ENCODE data around the gene PRKAG2. TPM values are rescaled to one million over a fixed set of nuclear protein-coding genes. Genes with fewer than 3 reads are reported as not detected.

The PRKAG2 gene
- total RNA-seq, 4 donors from 2014 or later: 38.8 to 94.4 (median 73.2) TPM

DNA sequence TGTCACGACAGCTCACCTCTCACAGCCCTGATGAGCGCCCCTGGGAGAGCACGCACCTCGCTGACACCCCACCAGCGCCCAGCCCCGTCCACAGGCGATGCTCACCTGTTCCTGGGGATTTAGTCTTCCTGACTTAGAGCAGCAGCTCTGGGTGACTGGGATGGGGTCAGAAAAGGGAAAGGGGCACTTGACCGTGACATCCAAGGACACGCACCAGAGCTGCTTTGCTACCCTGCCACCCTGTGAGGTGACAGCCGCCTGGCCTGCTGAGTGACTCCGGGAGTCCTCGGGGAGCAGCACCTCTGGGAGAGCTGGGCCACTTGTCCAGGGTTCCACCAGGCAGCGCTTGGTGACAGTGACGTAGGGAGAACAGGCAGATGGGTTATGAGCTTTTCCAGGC lies 148.2 kb downstream of the PRKAG2 start:
- H3K27me3 ChIP-seq: no peaks in the 10 kb centered on the region
- peaks cover 0 to 19% (median 5%) of the 10 kb centered on the region in 4 donors for H3K4me1 ChIP-seq
- peak overlapping the region in 1 of 4 donors; percentile 35 for H3K27ac ChIP-seq
- no peaks in the 10 kb centered on the region for H3K36me3 ChIP-seq
- peak in 1 of 3 donors; percentile 40 for DNase-seq
- no peak overlapping the region for H3K4me3 ChIP-seq
- TF ChIP-seq POLR2A (IDR thresholded peaks at IDR 0.05): no peak
- TF ChIP-seq, protein P1, sequence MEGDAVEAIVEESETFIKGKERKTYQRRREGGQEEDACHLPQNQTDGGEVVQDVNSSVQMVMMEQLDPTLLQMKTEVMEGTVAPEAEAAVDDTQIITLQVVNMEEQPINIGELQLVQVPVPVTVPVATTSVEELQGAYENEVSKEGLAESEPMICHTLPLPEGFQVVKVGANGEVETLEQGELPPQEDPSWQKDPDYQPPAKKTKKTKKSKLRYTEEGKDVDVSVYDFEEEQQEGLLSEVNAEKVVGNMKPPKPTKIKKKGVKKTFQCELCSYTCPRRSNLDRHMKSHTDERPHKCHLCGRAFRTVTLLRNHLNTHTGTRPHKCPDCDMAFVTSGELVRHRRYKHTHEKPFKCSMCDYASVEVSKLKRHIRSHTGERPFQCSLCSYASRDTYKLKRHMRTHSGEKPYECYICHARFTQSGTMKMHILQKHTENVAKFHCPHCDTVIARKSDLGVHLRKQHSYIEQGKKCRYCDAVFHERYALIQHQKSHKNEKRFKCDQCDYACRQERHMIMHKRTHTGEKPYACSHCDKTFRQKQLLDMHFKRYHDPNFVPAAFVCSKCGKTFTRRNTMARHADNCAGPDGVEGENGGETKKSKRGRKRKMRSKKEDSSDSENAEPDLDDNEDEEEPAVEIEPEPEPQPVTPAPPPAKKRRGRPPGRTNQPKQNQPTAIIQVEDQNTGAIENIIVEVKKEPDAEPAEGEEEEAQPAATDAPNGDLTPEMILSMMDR (IDR thresholded peaks at IDR 0.05): no peak
- H3K9me3 ChIP-seq: no peaks in the 10 kb centered on the region

GRCh38 chr7:151728286-151728660 lies 148.6 kb downstream of the PRKAG2 start:
- peak in 1 of 3 donors; percentile 27 for DNase-seq
- Histone ChIP-seq H3K27ac (peak overlapping the region in 2 of 4 donors; percentile 35 to 67), H3K36me3 (no peaks in the 10 kb centered on the region), H3K9me3 (no peaks in the 10 kb centered on the region), H3K4me3 (no peak overlapping the region), H3K4me1 (peaks cover 0 to 19% (median 5%) of the 10 kb centered on the region in 4 donors), H3K27me3 (no peaks in the 10 kb centered on the region)
- TF ChIP-seq POLR2A (IDR thresholded peaks at IDR 0.05): no peak
- TF ChIP-seq, protein P1 (IDR thresholded peaks at IDR 0.05): no peak

DNA sequence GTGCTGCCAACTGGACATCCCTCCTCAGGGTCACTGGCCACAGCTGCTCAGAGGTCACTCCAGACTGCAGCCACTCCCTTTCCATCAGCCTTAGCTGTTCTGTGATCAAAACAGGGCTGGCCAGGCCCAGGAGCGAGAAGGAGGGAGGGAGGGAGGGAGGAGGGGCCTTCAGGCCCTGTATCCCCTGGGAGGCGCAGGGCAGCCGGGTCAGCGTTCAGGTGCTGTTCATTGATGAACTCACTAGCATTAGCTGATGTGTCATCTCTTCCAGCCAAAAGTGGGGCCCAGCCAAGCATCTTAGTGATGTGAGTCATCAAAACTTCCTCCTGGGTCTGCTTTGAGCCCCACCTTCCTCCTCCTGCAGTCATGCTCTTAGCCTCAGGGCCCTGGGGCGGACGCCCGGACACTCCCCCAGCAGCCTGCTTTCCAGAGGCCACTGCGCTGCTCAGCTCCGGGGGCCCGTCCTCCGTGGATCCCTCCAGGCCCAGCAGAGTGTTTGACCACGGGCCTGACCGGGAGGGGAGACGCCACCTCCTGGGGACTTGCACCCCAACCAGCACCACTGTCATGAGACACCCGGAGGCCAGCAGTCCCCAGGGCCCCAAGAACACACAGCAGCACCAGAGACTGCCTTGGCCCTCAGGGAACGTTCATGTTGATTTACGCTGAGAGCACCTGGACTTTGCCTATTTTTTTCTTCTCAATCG lies 149.2 kb downstream of the PRKAG2 start:
- TF ChIP-seq POLR2A (IDR thresholded peaks at IDR 0.05): no peak
- TF ChIP-seq, protein P1 (IDR thresholded peaks at IDR 0.05): peak in 1 of 6 experiments; percentile 11
- Histone ChIP-seq H3K36me3 (no peaks in the 10 kb centered on the region), H3K27ac (peak overlapping the region in 3 of 4 donors; percentile 35 to 67 (median 55))

DNA sequence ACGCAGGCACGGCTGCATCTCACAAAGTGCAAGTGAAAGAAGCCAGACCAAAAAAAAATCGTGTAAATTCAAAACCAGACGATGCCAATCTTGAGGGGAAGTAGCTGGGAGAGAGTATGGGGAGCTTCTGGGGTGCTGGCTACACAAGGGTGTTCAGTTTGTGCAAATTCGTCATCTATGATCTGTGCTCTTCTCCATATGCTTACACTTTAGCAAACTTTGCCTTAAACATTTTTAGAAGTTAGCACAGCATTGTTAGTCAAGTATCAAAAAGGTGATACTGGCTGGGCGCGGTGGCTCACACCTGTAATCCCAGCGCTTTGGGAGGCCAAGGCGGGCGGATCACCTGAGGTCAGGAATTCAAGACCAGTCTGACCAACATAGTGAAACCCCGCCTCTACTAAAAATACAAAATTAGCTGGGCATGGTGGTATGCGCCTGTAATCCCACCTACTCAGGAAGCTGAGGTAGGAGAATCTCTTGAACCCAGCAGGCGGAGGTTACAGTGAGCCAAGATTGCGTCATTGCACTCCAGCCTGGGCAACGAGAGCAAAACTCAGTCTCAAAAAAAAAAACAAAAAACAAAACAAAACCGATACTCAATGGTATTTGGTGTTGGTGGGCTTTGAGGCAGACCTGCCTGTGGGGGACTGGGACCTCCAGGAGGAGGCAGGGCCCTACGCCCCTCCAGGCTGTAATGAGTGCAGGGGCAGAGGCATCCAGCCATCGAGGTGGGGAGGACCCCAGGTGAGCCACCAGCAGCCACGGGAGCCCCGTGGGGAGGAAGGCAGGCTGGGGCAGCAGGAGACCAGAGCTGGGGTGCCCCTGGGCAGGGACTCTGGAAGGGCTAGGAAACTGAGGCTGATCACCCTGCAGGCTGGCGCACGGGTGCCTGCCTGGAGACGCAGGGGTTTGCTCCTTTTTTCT lies 150.0 kb downstream of the PRKAG2 start:
- H3K27ac ChIP-seq: peak overlapping the region in 3 of 4 donors; percentile 35 to 67 (median 55)
- no peaks in the 10 kb centered on the region for H3K27me3 ChIP-seq
- TF ChIP-seq, protein P1 (IDR thresholded peaks at IDR 0.05): no peak
- TF ChIP-seq POLR2A (IDR thresholded peaks at IDR 0.05): no peak

More for the DNA sequence above, 149.2 kb downstream of the PRKAG2 start:
- peak in 2 of 3 donors; percentile 65 to 87 for DNase-seq
- H3K27me3 ChIP-seq: no peaks in the 10 kb centered on the region
- H3K4me1 ChIP-seq: peaks cover 0 to 19% (median 5%) of the 10 kb centered on the region in 4 donors
- no peak overlapping the region for H3K4me3 ChIP-seq
- no peaks in the 10 kb centered on the region for H3K9me3 ChIP-seq

GRCh38 chr7:151725844-151726651 lies 150.9 kb downstream of the PRKAG2 start:
- no peak overlapping the region for H3K4me3 ChIP-seq
- H3K36me3 ChIP-seq: no peaks in the 10 kb centered on the region
- DNase-seq: no peak
- no peaks in the 10 kb centered on the region for H3K9me3 ChIP-seq
- H3K27ac ChIP-seq: no peak overlapping the region
- TF ChIP-seq, protein P1 (IDR thresholded peaks at IDR 0.05): no peak
- TF ChIP-seq POLR2A (IDR thresholded peaks at IDR 0.05): no peak
- H3K27me3 ChIP-seq: no peaks in the 10 kb centered on the region
- peaks cover 0 to 14% (median 5%) of the 10 kb centered on the region in 4 donors for H3K4me1 ChIP-seq

More for the DNA sequence above, 150.0 kb downstream of the PRKAG2 start:
- peaks cover 0 to 19% (median 5%) of the 10 kb centered on the region in 4 donors for H3K4me1 ChIP-seq
- DNase-seq: no peak
- no peaks in the 10 kb centered on the region for H3K36me3 ChIP-seq
- no peaks in the 10 kb centered on the region for H3K9me3 ChIP-seq
- H3K4me3 ChIP-seq: no peak overlapping the region

Data from Peyer's patch (tissue), 4 donors.